ENCODE measurements around the gene IBA57.
"Not testable (repeated sequence)": the region's sequence is repeated elsewhere in the genome, so short reads cannot be mapped to it uniquely, and the experiment has no call there.

The IBA57 gene

GRCh38 chr1:228226956-228227791, 61.6 kb downstream of the IBA57 start:
- peak; percentile 58 for DNase-seq (ENCODE audit: low spot score)

- DNase-seq (ENCODE audit: low spot score): not testable (repeated sequence)
Measured at GRCh38 chr1:228228147-228228546, 62.5 kb downstream of the IBA57 start.

GRCh38 chr1:228228601-228229074, 63.0 kb downstream of the IBA57 start:
- peak; percentile 57 for DNase-seq (ENCODE audit: low spot score)

GRCh38 chr1:228231189-228231588, 65.6 kb downstream of the IBA57 start:
- no peak for DNase-seq (ENCODE audit: low spot score)
